Fibroblast of the aortic adventitia (primary cell): Measurements from ENCODE around the gene ANKDD1A. TPM values are rescaled to one million over a fixed set of nuclear protein-coding genes. Genes with fewer than 3 reads are reported as not detected.

Experiments
- DNase-seq: peaks from one replicate; pipeline ENCODE4 v3.0.0-alpha.2; 2010; ENCODE audit warnings: low read depth
- H3K4me3 ChIP-seq: 2 replicates; pipeline ENCODE4 v1.5.1; 2011; ENCODE audit warnings: low read depth, mild to moderate bottlenecking, control low read depth, low read length, moderate library complexity
- CTCF ChIP-seq: IDR thresholded peaks from 2 replicates; pipeline ENCODE4 v1.5.1; 2011; ENCODE audit warnings: mild to moderate bottlenecking, low read length, control low read depth, inconsistent platforms; ENCODE audit not compliant: insufficient read depth
- total RNA-seq: library from RNA; depleted of rRNA; stranded (reverse); fragments of >200 nt; gene quantifications from 2 replicates; pipeline ENCODE4 v1.2.3, GENCODE V29; 2012; ENCODE audit warnings: low replicate concordance

ANKDD1A gene
- total RNA-seq, 1 donor = 2.9 TPM

- no peak for TF ChIP-seq CTCF
- DNase-seq = peak; percentile 58
- peak overlapping the region; percentile 31 for H3K4me3 ChIP-seq
These were observed 16.2 kb upstream of the ANKDD1A start for GRCh38 chr15:64895285-64896065.

- H3K4me3 ChIP-seq = no peak overlapping the region
- no peak for TF ChIP-seq CTCF
- no peak for DNase-seq
These were observed 15.2 kb upstream of the ANKDD1A start for GRCh38 chr15:64896371-64897069.

- TF ChIP-seq CTCF = no peak
- no peak overlapping the region for H3K4me3 ChIP-seq
- DNase-seq = peak; percentile 58
These were observed 14.2 kb upstream of the ANKDD1A start for GRCh38 chr15:64897345-64897985.

GRCh38 chr15:64898406-64898805, 13.3 kb upstream of the ANKDD1A start:
- TF ChIP-seq CTCF = no peak
- no peak for DNase-seq
- no peak overlapping the region for H3K4me3 ChIP-seq

GRCh38 chr15:64901141-64901540, 10.6 kb upstream of the ANKDD1A start:
- no peak for TF ChIP-seq CTCF
- no peak for DNase-seq
- no peak overlapping the region for H3K4me3 ChIP-seq

GRCh38 chr15:64901914-64902313, 9.8 kb upstream of the ANKDD1A start:
- TF ChIP-seq CTCF = no peak
- no peak overlapping the region for H3K4me3 ChIP-seq
- DNase-seq = no peak
